Measurements from ENCODE around the gene COL4A1. TPM values are rescaled to one million over a fixed set of nuclear protein-coding genes. Genes with fewer than 3 reads are reported as not detected.

The COL4A1 gene
- total and polyA plus RNA-seq, 11 donors = 52.6 to 428 (median 184) TPM

DNA sequence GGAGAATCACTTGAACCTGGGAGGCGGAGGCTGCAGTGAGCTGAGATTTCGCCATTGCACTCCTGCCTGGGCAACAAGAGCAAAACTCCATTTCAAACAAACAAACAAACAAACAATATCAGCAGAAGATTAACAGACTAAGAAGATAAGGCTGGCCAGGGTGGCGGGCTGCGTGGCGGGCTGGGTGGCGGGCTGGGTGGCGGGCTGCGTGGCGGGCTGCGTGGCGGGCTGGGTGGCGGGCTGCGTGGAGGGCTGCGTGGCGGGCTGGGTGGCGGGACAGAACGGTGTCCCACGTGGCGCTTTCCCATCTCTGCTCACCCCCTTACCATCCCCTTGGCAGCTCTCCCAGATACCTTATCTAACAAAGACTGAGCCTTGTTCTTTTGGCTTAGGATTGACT lies 196.2 kb downstream of the COL4A1 start:
- Histone ChIP-seq H3K36me3 (no peaks in the 10 kb centered on the region), H3K27ac (peak overlapping the region in 1 of 12 donors; percentile 75), H3K4me3 (no peak overlapping the region), H3K9me3 (no peaks in the 10 kb centered on the region), H3K4me1 (peaks cover 3 to 30% (median 13%) of the 10 kb centered on the region in 12 donors), H3K27me3 (no peaks in the 10 kb centered on the region)
- WGBS, 4 donors = 89 to 96% (median 91%) methylated on average over 18 to 19 of the region's 19 CpGs
- ATAC-seq = no peak
- DNase-seq = peak in 1 of 5 donors; percentile 2
- TF ChIP-seq, protein P1, sequence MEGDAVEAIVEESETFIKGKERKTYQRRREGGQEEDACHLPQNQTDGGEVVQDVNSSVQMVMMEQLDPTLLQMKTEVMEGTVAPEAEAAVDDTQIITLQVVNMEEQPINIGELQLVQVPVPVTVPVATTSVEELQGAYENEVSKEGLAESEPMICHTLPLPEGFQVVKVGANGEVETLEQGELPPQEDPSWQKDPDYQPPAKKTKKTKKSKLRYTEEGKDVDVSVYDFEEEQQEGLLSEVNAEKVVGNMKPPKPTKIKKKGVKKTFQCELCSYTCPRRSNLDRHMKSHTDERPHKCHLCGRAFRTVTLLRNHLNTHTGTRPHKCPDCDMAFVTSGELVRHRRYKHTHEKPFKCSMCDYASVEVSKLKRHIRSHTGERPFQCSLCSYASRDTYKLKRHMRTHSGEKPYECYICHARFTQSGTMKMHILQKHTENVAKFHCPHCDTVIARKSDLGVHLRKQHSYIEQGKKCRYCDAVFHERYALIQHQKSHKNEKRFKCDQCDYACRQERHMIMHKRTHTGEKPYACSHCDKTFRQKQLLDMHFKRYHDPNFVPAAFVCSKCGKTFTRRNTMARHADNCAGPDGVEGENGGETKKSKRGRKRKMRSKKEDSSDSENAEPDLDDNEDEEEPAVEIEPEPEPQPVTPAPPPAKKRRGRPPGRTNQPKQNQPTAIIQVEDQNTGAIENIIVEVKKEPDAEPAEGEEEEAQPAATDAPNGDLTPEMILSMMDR (IDR thresholded peaks at IDR 0.05) = no peak
- no peak for TF ChIP-seq POLR2A (IDR thresholded peaks at IDR 0.05)
- intact Hi-C loops (cut with DNase I) = loop anchor here in 1 of 10 donors (1.0 kb wide), 1 partner anchor 28 kb away; no protein-coding TSS in a partner anchor

DNA sequence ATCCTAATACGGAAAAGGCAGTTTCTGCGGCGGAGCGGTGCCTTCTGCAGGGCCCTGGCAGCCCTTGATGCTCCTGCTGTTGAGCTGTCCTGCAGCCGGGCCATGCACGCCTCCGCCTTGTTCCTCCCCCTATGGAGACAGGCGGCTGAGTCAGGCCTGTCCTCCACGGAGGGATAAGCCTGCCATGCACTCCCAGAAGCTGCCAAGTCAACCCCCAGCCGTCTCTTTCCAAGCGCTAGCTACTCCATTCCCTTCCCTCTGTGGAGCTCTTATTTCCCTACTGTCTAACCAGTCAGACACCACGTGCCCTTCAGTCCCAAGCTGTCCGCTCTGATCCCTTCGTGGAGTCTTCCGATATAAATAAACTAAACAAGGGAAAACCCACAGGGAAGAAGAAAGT lies 197.0 kb downstream of the COL4A1 start:
- H3K9me3 ChIP-seq = no peaks in the 10 kb centered on the region
- DNase-seq (peak; percentile 73 to 94 (median 89)), ATAC-seq (peak; percentile 79 to 93 (median 86))
- H3K27ac ChIP-seq = peak overlapping the region; percentile 54 to 81 (median 68)
- H3K36me3 ChIP-seq = no peaks in the 10 kb centered on the region
- TF ChIP-seq POLR2A (IDR thresholded peaks at IDR 0.05) = no peak
- TF ChIP-seq, protein P1 (IDR thresholded peaks at IDR 0.05) = no peak
- intact Hi-C loops (cut with DNase I) = loop anchor here (1.0 to 10.0 kb wide), 20 partner anchors 27 to 1149 kb away; partner anchors contain the start of gene IRS2 (in 6 of the 10)
- 23 to 30% (median 26%) methylated on average over 15 of the region's 15 CpGs for WGBS, 4 donors
- no peaks in the 10 kb centered on the region for H3K27me3 ChIP-seq
- peak overlapping the region in 2 of 12 donors; percentile 0 to 37 for H3K4me3 ChIP-seq
- H3K4me1 ChIP-seq = peaks cover 3 to 36% (median 13%) of the 10 kb centered on the region in 12 donors

DNA sequence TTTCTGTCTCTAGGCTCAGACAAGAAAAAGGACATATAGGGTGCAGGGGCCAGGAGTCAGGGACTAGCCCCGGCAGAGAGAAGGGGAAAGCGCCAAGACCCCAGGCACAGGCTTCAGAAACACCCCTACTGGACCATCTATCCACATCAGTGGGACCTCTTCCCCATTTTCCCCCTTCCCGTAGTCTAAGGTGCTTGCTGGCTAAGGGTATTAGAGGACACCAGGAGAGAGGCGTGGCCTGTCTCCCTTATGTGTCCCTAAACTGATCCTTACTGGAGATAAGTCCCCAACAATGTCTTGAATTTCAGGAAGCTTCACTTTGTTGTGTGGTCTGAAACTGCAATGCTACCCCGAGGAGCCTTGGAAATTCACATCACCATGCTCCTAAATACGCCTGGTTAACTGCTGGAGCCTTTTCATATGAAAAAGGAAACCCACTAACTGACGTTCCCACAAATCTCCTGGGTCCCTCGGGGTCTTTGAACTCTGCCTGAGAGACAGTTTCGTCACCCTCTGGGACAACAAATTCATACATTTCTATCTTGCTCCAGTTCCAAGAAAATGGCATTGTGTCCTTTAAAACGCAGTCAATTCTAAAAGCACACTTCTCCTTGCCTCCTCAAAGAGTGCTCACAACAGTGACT lies 197.7 kb downstream of the COL4A1 start:
- Histone ChIP-seq H3K4me1 (peaks cover 3 to 38% (median 13%) of the 10 kb centered on the region in 12 donors), H3K9me3 (no peaks in the 10 kb centered on the region), H3K27me3 (no peaks in the 10 kb centered on the region), H3K27ac (peak overlapping the region; percentile 54 to 81 (median 68)), H3K36me3 (no peaks in the 10 kb centered on the region), H3K4me3 (peak overlapping the region in 2 of 12 donors; percentile 0 to 37)
- ATAC-seq (peak in 2 of 4 donors; percentile 1 to 4), DNase-seq (peak in 1 of 5 donors; percentile 4)
- TF ChIP-seq, protein P1 (IDR thresholded peaks at IDR 0.05) = no peak
- TF ChIP-seq POLR2A (IDR thresholded peaks at IDR 0.05) = no peak
- intact Hi-C loops (cut with DNase I) = loop anchor here (2.0 to 10.0 kb wide), 19 partner anchors 28 to 1148 kb away; partner anchors contain the start of gene IRS2 (in 6 of the 10)
- WGBS, 4 donors = 55 to 64% (median 57%) methylated on average over 8 to 10 of the region's 10 CpGs

All from heart left ventricle (tissue), 16 donors.